Stimulated activated CD8-positive, alpha-beta memory T cell treated with anti-CD3 and anti-CD28 coated beads, Interleukin-2, amount 100 ng/mL, for 48 hours (primary cell): Measurements from ENCODE around the gene NSD2.
"Not testable (repeated sequence)": the region's sequence is repeated elsewhere in the genome, so short reads cannot be mapped to it uniquely, and the experiment has no call there.

Source experiments
- DNase-seq, 2 donors: peaks; one replicate each; pipeline ENCODE4 v3.0.0-alpha.2; 2020; ENCODE audit warnings: low read depth in 2 of 2

NSD2 gene

DNA sequence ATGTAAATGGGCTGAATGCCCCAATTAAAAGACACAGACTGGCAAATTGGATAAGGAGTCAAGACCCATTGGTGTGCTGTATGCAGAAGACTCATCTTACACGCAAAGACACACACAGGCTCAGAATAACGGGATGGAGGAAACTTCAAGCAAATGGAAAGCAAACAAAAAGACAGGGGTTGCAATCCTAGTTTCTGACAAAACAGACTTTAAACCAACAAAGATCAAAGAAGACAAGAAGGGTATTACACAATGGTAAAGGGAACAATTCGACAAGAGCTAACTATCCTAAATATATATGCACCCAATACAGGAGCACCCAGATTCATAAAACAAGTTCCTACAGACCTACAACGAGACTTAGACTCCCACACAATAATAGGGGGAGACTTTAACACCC lies 128.1 kb downstream of the NSD2 start:
- DNase-seq, result not testable (repeated sequence)

DNA sequence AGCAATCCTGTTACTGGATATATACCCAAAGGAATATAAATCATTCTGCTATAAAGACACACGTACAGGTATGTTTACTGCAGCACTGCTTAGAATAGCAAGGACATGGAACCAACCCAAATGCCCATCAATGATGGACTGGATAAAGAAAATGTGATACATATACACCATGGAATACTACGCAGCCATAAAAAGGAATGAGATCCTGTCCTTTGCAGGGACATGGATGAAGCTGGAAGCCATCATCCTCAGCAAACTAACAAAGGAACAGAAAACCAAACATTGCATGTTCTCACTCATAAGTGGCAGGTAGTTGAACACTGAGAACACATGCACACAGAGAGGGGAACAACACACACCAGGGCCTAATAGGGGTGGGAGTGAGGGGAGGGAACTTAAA lies 132.2 kb downstream of the NSD2 start:
- DNase-seq, result not testable (repeated sequence)

DNA sequence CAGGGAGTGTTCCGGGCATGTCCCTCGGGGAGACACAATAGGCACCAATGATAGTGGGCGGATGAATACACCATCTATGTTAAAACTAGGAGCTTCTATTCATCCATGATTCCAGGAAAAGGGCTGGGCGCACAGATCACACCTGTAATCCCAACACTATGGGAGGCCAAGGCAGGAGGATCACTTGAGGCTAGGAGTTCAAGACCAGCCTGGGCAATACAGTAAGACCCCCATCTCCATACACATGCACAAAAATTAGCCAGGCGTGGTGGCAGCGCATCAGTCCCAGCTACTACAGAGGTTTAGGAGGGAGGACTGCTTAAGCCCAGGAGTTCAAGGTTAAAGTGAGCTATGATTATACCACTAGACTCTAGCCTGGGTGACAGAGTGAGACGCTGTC lies 135.2 kb downstream of the NSD2 start:
- DNase-seq, result no peak

- no peak for DNase-seq
Measured at GRCh38 chr4:2006956-2007653, 135.9 kb downstream of the NSD2 start.

GRCh38 chr4:2007804-2008670 lies 136.8 kb downstream of the NSD2 start:
- no peak for DNase-seq

- no peak for DNase-seq
Measured at GRCh38 chr4:2008671-2008920, 137.4 kb downstream of the NSD2 start.

DNA sequence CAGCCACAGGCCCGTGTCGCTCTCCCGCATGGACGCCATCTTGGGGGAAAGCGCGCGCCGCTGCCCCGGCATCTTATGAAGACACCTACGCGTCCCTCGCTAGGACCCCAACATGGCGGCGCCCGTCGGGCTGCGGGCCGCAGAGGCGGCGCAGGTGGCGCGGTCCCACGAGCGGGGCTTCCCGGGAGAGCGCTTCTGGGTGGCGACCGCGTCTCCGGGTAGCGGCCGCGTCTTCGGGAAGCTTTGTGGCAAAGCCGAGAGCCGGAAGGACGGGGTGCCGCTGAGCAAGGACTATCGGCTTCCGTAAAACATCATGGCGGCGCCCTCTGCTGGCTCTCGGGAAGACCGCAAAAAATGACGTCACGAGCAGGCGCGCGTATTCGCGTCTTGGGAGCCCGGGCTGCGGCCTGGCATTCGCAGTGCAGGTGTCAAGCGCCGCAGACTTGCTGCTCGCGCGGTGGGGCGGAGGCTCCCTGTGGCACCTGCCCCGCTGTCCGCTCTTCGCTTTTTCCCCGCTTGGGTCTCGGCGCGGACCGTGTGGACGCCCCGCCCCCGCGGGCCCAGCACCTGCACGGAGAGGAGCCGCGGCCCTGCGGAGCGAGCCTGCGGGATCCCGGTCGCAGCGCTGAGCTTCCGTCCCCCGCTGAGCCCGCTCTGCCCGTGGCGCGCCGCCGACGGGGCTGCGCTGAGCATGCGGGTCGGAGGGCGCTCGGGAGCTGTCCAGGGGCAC lies 137.9 kb downstream of the NSD2 start, which contains the start of gene NELFA:
Gene NELFA, minus strand, starts transcription at position 54 of the 730 bp plus-strand sequence. Its CDS starts 15 bp downstream, at position 39.
- peak; percentile 89 to 94 for DNase-seq

GRCh38 chr4:2009651-2010233 lies 138.5 kb downstream of the NSD2 start:
- DNase-seq, result peak; percentile 24 to 27

GRCh38 chr4:2011583-2011982 lies 140.4 kb downstream of the NSD2 start:
- DNase-seq, result no peak

DNA sequence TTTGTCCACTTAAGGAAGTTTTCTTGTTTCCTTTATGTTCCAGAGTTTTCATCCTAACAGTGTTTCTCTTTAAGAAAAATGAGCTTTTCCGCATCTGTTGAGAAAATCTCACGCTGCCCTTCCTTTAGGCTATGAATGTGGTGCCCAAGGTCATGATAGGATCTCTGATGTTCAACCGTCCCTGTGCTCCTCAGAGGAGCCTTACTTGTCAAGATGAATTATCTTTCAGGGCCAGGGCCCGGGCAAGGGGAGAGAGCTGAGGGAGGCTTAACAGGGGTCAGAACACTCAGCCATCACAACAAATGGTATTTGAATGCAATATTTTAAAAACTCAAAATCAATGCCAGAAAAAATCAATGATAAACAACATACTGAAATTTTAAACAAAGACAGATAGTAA lies 143.8 kb downstream of the NSD2 start:
- no peak for DNase-seq

GRCh38 chr4:2021358-2022018 lies 150.3 kb downstream of the NSD2 start:
- DNase-seq, result not testable (repeated sequence)

DNA sequence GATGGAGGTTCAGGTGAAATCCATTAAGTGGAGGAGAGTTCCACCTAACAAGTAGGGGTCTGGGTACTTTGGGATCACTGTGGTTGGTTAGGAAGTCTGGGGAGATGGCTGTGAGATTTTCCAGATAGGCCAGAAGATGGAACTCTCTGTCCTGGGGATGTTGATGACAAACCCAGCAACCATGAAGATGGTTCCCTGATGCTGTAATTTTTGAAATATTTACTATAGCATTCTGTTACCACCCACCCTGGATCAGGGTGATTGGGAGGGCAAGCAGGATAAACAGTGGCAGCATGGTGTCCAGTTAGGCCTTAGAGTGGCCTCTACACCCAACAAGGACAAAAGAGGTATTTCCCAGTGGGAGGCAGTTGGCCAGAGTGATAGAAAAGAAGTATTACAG lies 153.5 kb downstream of the NSD2 start:
- DNase-seq, result no peak

GRCh38 chr4:2025817-2026216 lies 154.6 kb downstream of the NSD2 start:
- no peak for DNase-seq

GRCh38 chr4:2027120-2027519 lies 155.9 kb downstream of the NSD2 start:
- DNase-seq, result not testable (repeated sequence)

DNA sequence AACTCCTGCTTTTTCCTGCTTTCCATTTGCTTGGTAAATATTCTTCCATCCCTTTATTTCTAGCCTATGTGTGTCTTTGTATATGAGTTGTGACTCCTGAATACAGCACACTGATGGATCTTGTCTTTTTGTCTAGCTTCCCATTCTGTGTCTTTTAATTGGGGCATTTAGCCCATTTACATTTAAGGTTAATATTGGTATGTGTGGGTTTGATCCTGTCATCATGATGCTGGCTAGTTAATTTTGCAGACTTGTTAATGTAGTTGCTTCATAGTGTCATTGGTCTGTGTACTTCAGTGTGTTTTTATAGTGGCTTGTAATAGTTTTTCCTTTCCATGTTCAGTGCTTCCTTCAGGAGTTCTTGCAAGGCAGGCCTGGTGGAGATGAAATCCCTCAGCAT lies 160.0 kb downstream of the NSD2 start:
- not testable (repeated sequence) for DNase-seq
